ENCODE data around the gene CFAP97D2.

- TF ChIP-seq EZH2 (IDR thresholded peaks at IDR 0.05; ENCODE audit: borderline replicate concordance, low read length) (no peak), CTCF (conservative IDR thresholded peaks at IDR 0.05 in 1 of 2, IDR thresholded peaks at IDR 0.05 in 1 of 2; ENCODE audit: extremely low read depth in 1 of 2, insufficient read depth in 1 of 2, low read depth in 1 of 2, low read length in 2 of 2) (no peak)
These were observed 12.5 kb upstream of the CFAP97D2 start for GRCh38 chr13:114166381-114167131.

Data from mammary epithelial cell (primary cell).